ENCODE measurements around the gene RPS6KC1. TPM values are rescaled to one million over a fixed set of nuclear protein-coding genes. Genes with fewer than 3 reads are reported as not detected.
"Not testable (repeated sequence)": the region's sequence is repeated elsewhere in the genome, so short reads cannot be mapped to it uniquely, and the experiment has no call there.

The RPS6KC1 gene
- total RNA-seq, 1 donor from 2014 or later = 19.9 TPM

GRCh38 chr1:213135572-213135971 is 84.5 kb downstream of the RPS6KC1 start:
- TF ChIP-seq, protein P1, sequence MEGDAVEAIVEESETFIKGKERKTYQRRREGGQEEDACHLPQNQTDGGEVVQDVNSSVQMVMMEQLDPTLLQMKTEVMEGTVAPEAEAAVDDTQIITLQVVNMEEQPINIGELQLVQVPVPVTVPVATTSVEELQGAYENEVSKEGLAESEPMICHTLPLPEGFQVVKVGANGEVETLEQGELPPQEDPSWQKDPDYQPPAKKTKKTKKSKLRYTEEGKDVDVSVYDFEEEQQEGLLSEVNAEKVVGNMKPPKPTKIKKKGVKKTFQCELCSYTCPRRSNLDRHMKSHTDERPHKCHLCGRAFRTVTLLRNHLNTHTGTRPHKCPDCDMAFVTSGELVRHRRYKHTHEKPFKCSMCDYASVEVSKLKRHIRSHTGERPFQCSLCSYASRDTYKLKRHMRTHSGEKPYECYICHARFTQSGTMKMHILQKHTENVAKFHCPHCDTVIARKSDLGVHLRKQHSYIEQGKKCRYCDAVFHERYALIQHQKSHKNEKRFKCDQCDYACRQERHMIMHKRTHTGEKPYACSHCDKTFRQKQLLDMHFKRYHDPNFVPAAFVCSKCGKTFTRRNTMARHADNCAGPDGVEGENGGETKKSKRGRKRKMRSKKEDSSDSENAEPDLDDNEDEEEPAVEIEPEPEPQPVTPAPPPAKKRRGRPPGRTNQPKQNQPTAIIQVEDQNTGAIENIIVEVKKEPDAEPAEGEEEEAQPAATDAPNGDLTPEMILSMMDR (IDR thresholded peaks at IDR 0.05; ENCODE audit: unreplicated experiment) = no peak
- no peak for DNase-seq (ENCODE audit: low spot score)
- H3K27ac Mint-ChIP-seq (ENCODE audit: unreplicated experiment) = no peak overlapping the region

DNA sequence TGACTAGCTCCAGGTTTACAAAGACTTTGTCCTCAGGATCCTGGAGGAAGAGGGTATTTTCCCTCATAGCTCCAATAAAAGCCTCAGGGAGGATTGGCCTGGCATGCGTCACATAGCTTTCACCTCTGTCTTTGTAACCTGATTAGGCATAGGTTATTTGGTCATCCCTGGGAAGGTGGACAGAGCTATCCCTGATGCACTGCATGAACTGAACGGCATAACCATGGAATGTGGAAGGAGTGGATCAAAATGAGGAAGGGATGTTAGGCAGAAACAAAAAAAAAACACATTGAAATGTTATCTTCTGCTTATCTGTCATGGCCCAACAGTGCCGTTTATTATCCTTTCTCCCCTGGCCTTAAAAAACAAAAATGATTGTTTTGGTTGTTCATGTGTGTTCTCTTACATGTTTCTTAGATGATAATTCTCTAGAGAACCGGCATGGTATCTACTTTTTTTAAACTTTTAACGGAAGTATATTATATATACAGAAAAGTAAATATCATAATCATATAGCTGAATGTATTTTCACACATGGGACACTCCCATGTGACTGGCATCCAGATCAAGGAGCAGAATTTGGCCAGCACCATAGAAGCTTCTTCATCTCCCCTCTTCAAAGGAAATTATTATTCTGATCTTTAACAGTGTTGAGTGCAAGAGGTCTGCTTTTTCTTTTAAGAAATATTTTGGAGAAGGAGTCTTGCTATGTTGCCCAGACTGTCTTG is 85.3 kb downstream of the RPS6KC1 start:
- no peak for DNase-seq (ENCODE audit: low spot score)
- Mint-ChIP-seq H3K4me3 (ENCODE audit: unreplicated experiment) (no peak overlapping the region), H3K27me3 (ENCODE audit: unreplicated experiment) (no peaks in the 10 kb centered on the region), H3K36me3 (ENCODE audit: low read depth, unreplicated experiment) (no peaks in the 10 kb centered on the region), H3K27ac (ENCODE audit: unreplicated experiment) (no peak overlapping the region), H3K9me3 (ENCODE audit: unreplicated experiment) (no peaks in the 10 kb centered on the region), H3K4me1 (ENCODE audit: unreplicated experiment) (peaks cover 19% of the 10 kb centered on the region)
- TF ChIP-seq, protein P1 (IDR thresholded peaks at IDR 0.05; ENCODE audit: unreplicated experiment) = no peak

More at GRCh38 chr1:213135572-213135971, 84.5 kb downstream of the RPS6KC1 start:
- Mint-ChIP-seq H3K27me3 (ENCODE audit: unreplicated experiment) (no peaks in the 10 kb centered on the region), H3K4me3 (ENCODE audit: unreplicated experiment) (no peak overlapping the region), H3K36me3 (ENCODE audit: low read depth, unreplicated experiment) (no peaks in the 10 kb centered on the region), H3K4me1 (ENCODE audit: unreplicated experiment) (peaks cover 19% of the 10 kb centered on the region), H3K9me3 (ENCODE audit: unreplicated experiment) (no peaks in the 10 kb centered on the region)

DNA sequence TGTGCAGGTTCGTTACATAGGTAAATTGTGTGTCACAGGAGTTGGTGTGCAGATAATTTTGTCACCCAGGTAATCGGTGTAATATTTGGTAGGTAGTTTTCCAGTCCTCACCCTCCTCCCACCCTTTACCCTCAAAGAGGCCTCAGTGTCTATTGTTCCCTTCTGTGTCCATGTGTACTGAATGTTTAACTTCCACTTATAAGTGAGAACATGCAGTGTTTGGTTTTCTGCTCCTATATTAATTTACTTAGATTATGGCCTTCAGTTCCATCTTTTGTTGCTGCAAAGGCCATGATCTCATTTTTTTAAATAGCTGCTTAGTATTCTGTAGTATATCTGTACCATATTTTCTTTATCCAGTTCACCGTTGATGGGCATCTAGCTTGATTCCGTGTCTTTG is 87.3 kb downstream of the RPS6KC1 start:
- H3K4me1 Mint-ChIP-seq (ENCODE audit: unreplicated experiment) = peaks cover 14% of the 10 kb centered on the region
- no peaks in the 10 kb centered on the region for H3K9me3 Mint-ChIP-seq (ENCODE audit: unreplicated experiment)
- TF ChIP-seq, protein P1 (IDR thresholded peaks at IDR 0.05; ENCODE audit: unreplicated experiment) = no peak
- no peak for DNase-seq (ENCODE audit: low spot score)
- no peaks in the 10 kb centered on the region for H3K36me3 Mint-ChIP-seq (ENCODE audit: low read depth, unreplicated experiment)
- H3K4me3 Mint-ChIP-seq (ENCODE audit: unreplicated experiment) = no peak overlapping the region
- no peaks in the 10 kb centered on the region for H3K27me3 Mint-ChIP-seq (ENCODE audit: unreplicated experiment)
- no peak overlapping the region for H3K27ac Mint-ChIP-seq (ENCODE audit: unreplicated experiment)

- H3K36me3 Mint-ChIP-seq (ENCODE audit: low read depth, unreplicated experiment) = no peaks in the 10 kb centered on the region
- no peak overlapping the region for H3K27ac Mint-ChIP-seq (ENCODE audit: unreplicated experiment)
- TF ChIP-seq, protein P1 (IDR thresholded peaks at IDR 0.05; ENCODE audit: unreplicated experiment) = no peak
- no peak overlapping the region for H3K4me3 Mint-ChIP-seq (ENCODE audit: unreplicated experiment)
- no peaks in the 10 kb centered on the region for H3K27me3 Mint-ChIP-seq (ENCODE audit: unreplicated experiment)
- DNase-seq (ENCODE audit: low spot score) = no peak
- H3K4me1 Mint-ChIP-seq (ENCODE audit: unreplicated experiment) = peaks cover 14% of the 10 kb centered on the region
- no peaks in the 10 kb centered on the region for H3K9me3 Mint-ChIP-seq (ENCODE audit: unreplicated experiment)
Observed at GRCh38 chr1:213138892-213139291, 87.9 kb downstream of the RPS6KC1 start.

DNA sequence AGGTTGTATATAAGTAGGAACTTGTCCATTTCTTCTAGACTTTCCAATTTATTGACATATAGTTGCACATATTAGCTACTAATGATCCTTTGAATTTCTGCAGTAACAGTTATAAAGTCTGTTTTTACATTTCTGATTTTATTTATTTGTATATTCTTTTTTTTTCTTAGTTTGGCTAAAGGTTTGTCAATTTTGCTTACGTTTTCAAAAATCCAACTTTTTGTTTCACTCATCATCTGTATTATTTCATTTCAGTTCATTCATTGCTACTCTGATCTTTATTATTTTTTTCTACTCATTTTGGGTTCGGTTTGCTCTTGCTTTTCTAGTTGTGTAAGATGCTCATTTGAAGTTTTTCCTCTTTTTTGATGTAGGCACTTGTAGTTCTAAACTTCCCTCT is 97.9 kb downstream of the RPS6KC1 start:
- peaks cover 9% of the 10 kb centered on the region for H3K36me3 Mint-ChIP-seq (ENCODE audit: low read depth, unreplicated experiment)
- H3K9me3 Mint-ChIP-seq (ENCODE audit: unreplicated experiment) = peaks cover 7% of the 10 kb centered on the region
- H3K27ac Mint-ChIP-seq (ENCODE audit: unreplicated experiment) = no peak overlapping the region

DNA sequence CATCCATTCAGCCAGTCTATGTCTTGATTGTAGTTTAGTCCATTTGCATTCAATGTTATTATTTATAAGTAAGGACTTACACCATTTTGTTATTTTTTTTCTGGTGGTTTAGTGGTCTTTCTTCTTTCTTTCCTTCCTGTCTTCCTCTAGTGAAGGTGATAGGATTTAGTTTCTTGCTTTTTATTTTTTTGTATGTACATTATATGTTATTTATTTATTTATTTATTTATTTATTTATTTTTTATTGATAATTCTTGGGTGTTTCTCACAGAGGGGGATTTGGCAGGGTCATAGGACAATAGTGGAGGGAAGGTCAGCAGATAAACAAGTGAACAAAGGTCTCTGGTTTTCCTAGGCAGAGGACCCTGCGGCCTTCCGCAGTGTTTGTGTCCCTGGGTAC is 99.0 kb downstream of the RPS6KC1 start:
- H3K4me3 Mint-ChIP-seq (ENCODE audit: unreplicated experiment); H3K27ac Mint-ChIP-seq (ENCODE audit: unreplicated experiment); DNase-seq (ENCODE audit: low spot score); H3K27me3 Mint-ChIP-seq (ENCODE audit: unreplicated experiment); H3K4me1 Mint-ChIP-seq (ENCODE audit: unreplicated experiment); H3K9me3 Mint-ChIP-seq (ENCODE audit: unreplicated experiment): not testable (repeated sequence)
- peaks cover 15% of the 10 kb centered on the region for H3K36me3 Mint-ChIP-seq (ENCODE audit: low read depth, unreplicated experiment)

More for the DNA sequence above, 97.9 kb downstream of the RPS6KC1 start:
- TF ChIP-seq, protein P1 (IDR thresholded peaks at IDR 0.05; ENCODE audit: unreplicated experiment) = no peak
- no peak for DNase-seq (ENCODE audit: low spot score)
- Mint-ChIP-seq H3K27me3 (ENCODE audit: unreplicated experiment) (peaks cover 4% of the 10 kb centered on the region), H3K4me3 (ENCODE audit: unreplicated experiment) (no peak overlapping the region), H3K4me1 (ENCODE audit: unreplicated experiment) (no peaks in the 10 kb centered on the region)

Measured in endothelial cell (in vitro differentiated cells).